Measurements from ENCODE around the gene IFFO2.

The IFFO2 gene

GRCh38 chr1:18963968-18964367 is 7.5 kb upstream of the IFFO2 start:
- no peak overlapping the region for H3K27ac ChIP-seq
- no peak for TF ChIP-seq CTCF (IDR thresholded peaks at IDR 0.05)
- no peak for DNase-seq (ENCODE audit: low spot score)
- H3K4me3 ChIP-seq = no peak overlapping the region

- no peak for TF ChIP-seq CTCF (IDR thresholded peaks at IDR 0.05)
- H3K27ac ChIP-seq = peak overlapping the region in 1 of 2 donors; percentile 56
- DNase-seq (ENCODE audit: low spot score) = no peak
- no peak overlapping the region for H3K4me3 ChIP-seq
These were observed 6.6 kb upstream of the IFFO2 start for GRCh38 chr1:18962855-18963737.

- peak overlapping the region; percentile 25 to 56 for H3K27ac ChIP-seq
- H3K4me3 ChIP-seq = no peak overlapping the region
- DNase-seq (ENCODE audit: low spot score) = no peak
These were observed 5.7 kb upstream of the IFFO2 start for GRCh38 chr1:18962121-18962721.

GRCh38 chr1:18960821-18961220 is 4.3 kb upstream of the IFFO2 start:
- no peak overlapping the region for H3K27ac ChIP-seq
- TF ChIP-seq CTCF (IDR thresholded peaks at IDR 0.05) = no peak
- DNase-seq (ENCODE audit: low spot score) = no peak
- H3K4me3 ChIP-seq = no peak overlapping the region

More at GRCh38 chr1:18962121-18962721, 5.7 kb upstream of the IFFO2 start:
- no peak for TF ChIP-seq CTCF (IDR thresholded peaks at IDR 0.05)

- Histone ChIP-seq H3K27ac (no peak overlapping the region), H3K4me3 (no peak overlapping the region)
- DNase-seq (ENCODE audit: low spot score) = no peak
- no peak for TF ChIP-seq CTCF (IDR thresholded peaks at IDR 0.05)
These were observed 3.9 kb upstream of the IFFO2 start for GRCh38 chr1:18960409-18960808.

GRCh38 chr1:18959591-18959990 is 3.1 kb upstream of the IFFO2 start:
- Histone ChIP-seq H3K27ac (no peak overlapping the region), H3K4me3 (no peak overlapping the region)
- no peak for DNase-seq (ENCODE audit: low spot score)
- TF ChIP-seq CTCF (IDR thresholded peaks at IDR 0.05) = no peak
